ENCODE results near the gene SMR3A. TPM values are rescaled to one million over a fixed set of nuclear protein-coding genes. Genes with fewer than 3 reads are reported as not detected.

SMR3A gene
- total RNA-seq, 2 experiments from 2014 or later: not detected

DNA sequence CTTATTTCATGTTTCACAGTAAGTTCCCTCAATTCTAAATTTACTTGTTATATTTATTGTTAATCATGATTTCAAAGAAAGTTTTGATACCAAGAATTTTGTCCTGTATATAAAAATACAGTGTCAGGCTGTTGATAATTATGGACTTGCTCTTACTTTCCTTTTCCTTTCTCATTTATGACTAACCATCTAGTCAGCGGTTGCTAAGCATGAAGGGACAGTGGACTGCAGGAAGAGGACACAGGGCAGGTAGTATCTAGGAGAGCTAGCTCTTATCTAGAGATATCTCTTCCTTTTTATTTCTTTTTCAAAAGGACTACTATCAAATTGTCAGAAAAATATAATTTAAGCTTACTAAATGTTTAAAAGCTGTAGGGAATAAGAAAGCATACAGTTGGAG lies 38.8 kb downstream of the SMR3A start:
- Histone ChIP-seq H3K4me1 (ENCODE audit: insufficient read depth, low read length, poor library complexity, severe bottlenecking) (no peaks in the 10 kb centered on the region), H3K36me3 (ENCODE audit: insufficient read depth, low read length) (no peaks in the 10 kb centered on the region)
- CTCF ChIA-PET (ENCODE audit: unreplicated experiment): no interaction called here

DNA sequence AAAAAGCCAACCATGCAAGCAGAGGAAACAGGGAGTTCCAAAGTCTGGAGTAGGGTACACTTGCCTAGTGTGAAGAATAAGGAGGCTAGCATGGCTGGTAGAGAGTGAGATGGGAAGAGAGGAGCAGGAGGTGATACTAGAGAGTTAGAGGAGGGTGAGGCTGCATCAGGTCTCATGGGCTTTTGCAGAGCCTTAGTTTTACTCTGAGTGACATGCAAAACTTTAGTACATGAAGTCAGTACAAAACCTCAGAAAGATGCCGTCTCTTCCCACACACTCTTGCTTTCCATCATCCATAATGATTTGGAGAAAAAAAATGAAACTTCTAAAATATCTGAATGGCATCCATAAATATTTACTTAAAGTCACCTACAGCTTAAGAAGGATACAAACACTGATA lies 42.2 kb downstream of the SMR3A start:
- Histone ChIP-seq H3K4me1 (ENCODE audit: insufficient read depth, low read length, poor library complexity, severe bottlenecking) (no peaks in the 10 kb centered on the region), H3K4me2 (ENCODE audit: low read length) (no peak overlapping the region), H3K27ac (ENCODE audit: low read depth, low read length, poor library complexity, severe bottlenecking) (no peak overlapping the region), H3K9me2 (ENCODE audit: insufficient read depth, low read length) (no peaks in the 10 kb centered on the region), H3K79me2 (ENCODE audit: insufficient read depth, low read depth, low read length) (no peaks in the 10 kb centered on the region), H2AFZ (ENCODE audit: low read length) (no peak overlapping the region), H3K36me3 (ENCODE audit: insufficient read depth, low read length) (no peaks in the 10 kb centered on the region), H3K9me3 (ENCODE audit: low read length) (no peaks in the 10 kb centered on the region), H3K4me3 (ENCODE audit: low read depth, low read length, poor library complexity, severe bottlenecking) (no peak overlapping the region), H4K20me1 (ENCODE audit: insufficient read depth, low read length) (no peaks in the 10 kb centered on the region)
- POLR2A ChIA-PET: no interaction called here
- CTCF ChIA-PET (ENCODE audit: unreplicated experiment): no interaction called here
- DNase-seq (ENCODE audit: low spot score): no peak
- BruUV-seq (replicated peaks): no TSS peak
- intact Hi-C loops (cut with micrococcal nuclease; ENCODE audit: unreplicated experiment): no loop called here
- no peak for TF ChIP-seq EZH2phosphoT487 (IDR thresholded peaks at IDR 0.05; ENCODE audit: borderline replicate concordance, low read depth, low read length)
- TF ChIP-seq, protein P1, sequence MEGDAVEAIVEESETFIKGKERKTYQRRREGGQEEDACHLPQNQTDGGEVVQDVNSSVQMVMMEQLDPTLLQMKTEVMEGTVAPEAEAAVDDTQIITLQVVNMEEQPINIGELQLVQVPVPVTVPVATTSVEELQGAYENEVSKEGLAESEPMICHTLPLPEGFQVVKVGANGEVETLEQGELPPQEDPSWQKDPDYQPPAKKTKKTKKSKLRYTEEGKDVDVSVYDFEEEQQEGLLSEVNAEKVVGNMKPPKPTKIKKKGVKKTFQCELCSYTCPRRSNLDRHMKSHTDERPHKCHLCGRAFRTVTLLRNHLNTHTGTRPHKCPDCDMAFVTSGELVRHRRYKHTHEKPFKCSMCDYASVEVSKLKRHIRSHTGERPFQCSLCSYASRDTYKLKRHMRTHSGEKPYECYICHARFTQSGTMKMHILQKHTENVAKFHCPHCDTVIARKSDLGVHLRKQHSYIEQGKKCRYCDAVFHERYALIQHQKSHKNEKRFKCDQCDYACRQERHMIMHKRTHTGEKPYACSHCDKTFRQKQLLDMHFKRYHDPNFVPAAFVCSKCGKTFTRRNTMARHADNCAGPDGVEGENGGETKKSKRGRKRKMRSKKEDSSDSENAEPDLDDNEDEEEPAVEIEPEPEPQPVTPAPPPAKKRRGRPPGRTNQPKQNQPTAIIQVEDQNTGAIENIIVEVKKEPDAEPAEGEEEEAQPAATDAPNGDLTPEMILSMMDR (conservative IDR thresholded peaks at IDR 0.05; ENCODE audit: low read length): no peak

More for the DNA sequence above, 38.8 kb downstream of the SMR3A start:
- Histone ChIP-seq H2AFZ (ENCODE audit: low read length) (no peak overlapping the region), H3K9me2 (ENCODE audit: insufficient read depth, low read length) (no peaks in the 10 kb centered on the region), H3K79me2 (ENCODE audit: insufficient read depth, low read depth, low read length) (no peaks in the 10 kb centered on the region), H4K20me1 (ENCODE audit: insufficient read depth, low read length) (no peaks in the 10 kb centered on the region), H3K4me2 (ENCODE audit: low read length) (no peak overlapping the region), H3K27ac (ENCODE audit: low read depth, low read length, poor library complexity, severe bottlenecking) (no peak overlapping the region), H3K9me3 (ENCODE audit: low read length) (no peaks in the 10 kb centered on the region), H3K4me3 (ENCODE audit: low read depth, low read length, poor library complexity, severe bottlenecking) (no peak overlapping the region)
- intact Hi-C loops (cut with micrococcal nuclease; ENCODE audit: unreplicated experiment): no loop called here
- POLR2A ChIA-PET: no interaction called here
- BruUV-seq (replicated peaks): no TSS peak
- no peak for DNase-seq (ENCODE audit: low spot score)
- TF ChIP-seq, protein P1 (conservative IDR thresholded peaks at IDR 0.05; ENCODE audit: low read length): no peak
- no peak for TF ChIP-seq EZH2phosphoT487 (IDR thresholded peaks at IDR 0.05; ENCODE audit: borderline replicate concordance, low read depth, low read length)

- Histone ChIP-seq H4K20me1 (ENCODE audit: insufficient read depth, low read length) (no peaks in the 10 kb centered on the region), H3K4me2 (ENCODE audit: low read length) (no peak overlapping the region), H3K36me3 (ENCODE audit: insufficient read depth, low read length) (no peaks in the 10 kb centered on the region), H3K27ac (ENCODE audit: low read depth, low read length, poor library complexity, severe bottlenecking) (no peak overlapping the region), H3K9me3 (ENCODE audit: low read length) (no peaks in the 10 kb centered on the region), H3K4me1 (ENCODE audit: insufficient read depth, low read length, poor library complexity, severe bottlenecking) (no peaks in the 10 kb centered on the region), H3K4me3 (ENCODE audit: low read depth, low read length, poor library complexity, severe bottlenecking) (no peak overlapping the region), H3K79me2 (ENCODE audit: insufficient read depth, low read depth, low read length) (no peaks in the 10 kb centered on the region), H2AFZ (ENCODE audit: low read length) (no peak overlapping the region), H3K9me2 (ENCODE audit: insufficient read depth, low read length) (no peaks in the 10 kb centered on the region)
- intact Hi-C loops (cut with micrococcal nuclease; ENCODE audit: unreplicated experiment): no loop called here
- TF ChIP-seq, protein P1 (conservative IDR thresholded peaks at IDR 0.05; ENCODE audit: low read length): no peak
- TF ChIP-seq EZH2phosphoT487 (IDR thresholded peaks at IDR 0.05; ENCODE audit: borderline replicate concordance, low read depth, low read length): no peak
- POLR2A ChIA-PET: no interaction called here
- no TSS peak for BruUV-seq (replicated peaks)
- DNase-seq (ENCODE audit: low spot score): no peak
- CTCF ChIA-PET (ENCODE audit: unreplicated experiment): no interaction called here
Measured at GRCh38 chr4:70405765-70406164, 45.2 kb downstream of the SMR3A start.

Other genes starting within 250 kb of the SMR3A start
- gene PRR27, start 206.5 kb upstream of the SMR3A start, total RNA-seq (2014; rRNA removed; shearing (Covaris generic)): not detected in 2 replicates
- gene PRR27, start 206.5 kb upstream of the SMR3A start, total RNA-seq (2022): not detected in 2 replicates
- not detected in 2 replicates for gene ODAM, start 165.0 kb upstream of the SMR3A start, total RNA-seq (2014; rRNA removed; shearing (Covaris generic))
- not detected in 2 replicates for gene ODAM, start 165.0 kb upstream of the SMR3A start, total RNA-seq (2022)
- not detected in 2 replicates for gene FDCSP, start 134.6 kb upstream of the SMR3A start, total RNA-seq (2014; rRNA removed; shearing (Covaris generic))
- not detected in 2 replicates for gene FDCSP, start 134.6 kb upstream of the SMR3A start, total RNA-seq (2022)
- not detected in 2 replicates for gene CSN3, start 118.2 kb upstream of the SMR3A start, total RNA-seq (2014; rRNA removed; shearing (Covaris generic))
- not detected in 2 replicates for gene CSN3, start 118.2 kb upstream of the SMR3A start, total RNA-seq (2022)
- not detected in 2 replicates for gene CABS1, start 25.8 kb upstream of the SMR3A start, total RNA-seq (2014; rRNA removed; shearing (Covaris generic))
- gene CABS1, start 25.8 kb upstream of the SMR3A start, total RNA-seq (2022): not detected in 2 replicates
- gene SMR3B, start 22.4 kb downstream of the SMR3A start, total RNA-seq (2014; rRNA removed; shearing (Covaris generic)): not detected in 2 replicates
- not detected in 2 replicates for gene SMR3B, start 22.4 kb downstream of the SMR3A start, total RNA-seq (2022)
- gene OPRPN, start 37.2 kb downstream of the SMR3A start, total RNA-seq (2014; rRNA removed; shearing (Covaris generic)): not detected in 2 replicates
- gene OPRPN, start 37.2 kb downstream of the SMR3A start, total RNA-seq (2022): not detected in 2 replicates
- gene MUC7, start 111.4 kb downstream of the SMR3A start, total RNA-seq (2014; rRNA removed; shearing (Covaris generic)): not detected in 2 replicates
- not detected in 2 replicates for gene MUC7, start 111.4 kb downstream of the SMR3A start, total RNA-seq (2022)
- gene AMTN, start 157.8 kb downstream of the SMR3A start, total RNA-seq (2014; rRNA removed; shearing (Covaris generic)): not detected in 2 replicates
- gene AMTN, start 157.8 kb downstream of the SMR3A start, total RNA-seq (2022): not detected in 2 replicates
- not detected in 2 replicates for gene AMBN, start 231.5 kb downstream of the SMR3A start, total RNA-seq (2014; rRNA removed; shearing (Covaris generic))
- not detected in 2 replicates for gene AMBN, start 231.5 kb downstream of the SMR3A start, total RNA-seq (2022)

All from OCI-LY7 (cell line).